GM20431 (cell line): ENCODE measurements around the gene DMC1.

Experiments
- in situ Hi-C: fragments of 300-500 bp; cut with MseI, MboI; formaldehyde crosslinking; loops from one replicate; pipeline ENCODE4 v1.15.0; 2020; ENCODE audit warnings: low sequenced_read_pairs; ENCODE audit not compliant: unreplicated experiment

DMC1 gene

DNA sequence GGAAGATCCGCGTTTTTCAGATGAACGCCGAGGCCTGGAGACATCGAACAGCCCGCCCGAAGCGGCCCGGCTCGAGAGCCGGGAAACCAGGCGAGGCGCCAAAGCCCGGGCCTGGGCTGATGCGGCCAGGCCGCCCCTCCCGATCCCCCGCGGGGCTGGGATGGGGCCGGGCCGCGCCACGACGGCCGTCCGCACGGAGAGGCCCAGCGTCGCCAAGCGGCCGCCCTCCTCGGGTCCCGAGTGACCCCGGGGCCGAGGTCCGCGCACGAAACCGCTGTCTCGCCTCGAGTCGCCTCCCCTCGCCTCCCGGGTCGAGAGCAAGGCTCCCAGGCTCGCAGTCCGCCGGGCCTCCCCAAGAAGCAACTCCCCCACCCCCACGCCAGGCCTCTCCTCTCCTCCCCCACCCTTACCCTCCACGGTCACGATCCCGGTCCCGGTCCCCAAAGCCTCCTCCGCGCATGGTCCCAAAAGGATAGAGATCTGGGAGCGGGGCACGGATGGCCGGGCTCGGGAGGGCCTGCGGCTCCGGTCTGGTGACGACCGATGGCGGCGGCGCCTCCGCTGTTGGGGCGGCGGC, 64.4 kb downstream of the DMC1 start:
- in situ Hi-C loops: no loop called here

DNA sequence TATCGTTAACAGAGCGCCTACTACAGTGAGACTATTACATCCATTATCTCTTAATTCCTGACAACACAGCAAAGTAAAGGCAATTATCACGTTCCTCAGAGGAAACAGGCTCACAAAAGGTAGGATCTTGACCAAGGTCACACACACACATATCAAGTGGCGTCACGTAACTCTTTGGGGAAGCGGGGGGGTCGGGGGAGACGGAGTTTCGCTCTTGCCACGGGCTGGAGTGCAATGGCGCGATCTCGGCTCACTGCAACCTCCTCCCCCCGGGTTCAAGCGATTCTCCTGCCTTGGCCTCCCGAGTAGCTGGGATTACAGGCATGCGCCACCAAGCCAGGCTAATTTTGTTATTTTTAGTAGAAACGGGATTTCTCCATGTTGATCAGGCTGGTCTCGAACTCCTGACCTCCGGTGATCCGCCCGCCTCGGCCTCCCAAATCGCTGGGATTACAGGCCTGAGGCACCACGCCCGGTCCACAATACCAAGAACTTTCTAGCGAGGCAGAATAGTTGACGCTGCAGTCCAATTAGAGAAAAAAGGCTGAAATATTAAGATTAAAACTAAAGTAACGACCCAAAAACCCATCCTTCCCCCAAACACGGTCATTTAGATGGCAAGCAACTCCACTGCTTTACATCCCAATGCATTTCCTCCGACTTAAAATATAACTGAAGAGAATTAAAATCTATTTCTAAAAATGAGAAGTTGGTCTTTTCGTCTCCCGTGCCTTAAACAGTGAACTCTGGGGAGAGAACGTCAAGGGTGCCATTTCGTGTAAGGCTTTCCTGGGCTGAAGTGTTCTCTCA, 65.0 kb downstream of the DMC1 start:
- in situ Hi-C loops: no loop called here

DNA sequence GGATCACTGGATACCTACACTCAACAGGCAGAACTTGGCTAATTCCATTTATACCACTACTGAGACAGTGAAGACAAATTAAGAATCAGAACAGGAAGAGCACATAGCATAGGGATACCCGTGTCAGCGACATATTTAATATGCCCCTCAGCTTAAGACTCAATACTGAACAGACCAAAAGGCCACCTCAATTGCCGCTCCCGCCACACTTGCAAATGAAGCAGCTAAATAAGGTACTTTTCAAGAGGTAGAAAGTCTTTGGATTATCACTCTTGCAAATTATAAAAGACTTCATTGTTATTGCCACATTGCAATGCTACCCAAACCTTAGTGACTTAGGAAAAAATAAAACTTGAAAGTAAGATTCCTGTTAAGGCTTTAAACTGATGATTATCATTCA, 67.0 kb downstream of the DMC1 start:
- in situ Hi-C loops: no loop called here

DNA sequence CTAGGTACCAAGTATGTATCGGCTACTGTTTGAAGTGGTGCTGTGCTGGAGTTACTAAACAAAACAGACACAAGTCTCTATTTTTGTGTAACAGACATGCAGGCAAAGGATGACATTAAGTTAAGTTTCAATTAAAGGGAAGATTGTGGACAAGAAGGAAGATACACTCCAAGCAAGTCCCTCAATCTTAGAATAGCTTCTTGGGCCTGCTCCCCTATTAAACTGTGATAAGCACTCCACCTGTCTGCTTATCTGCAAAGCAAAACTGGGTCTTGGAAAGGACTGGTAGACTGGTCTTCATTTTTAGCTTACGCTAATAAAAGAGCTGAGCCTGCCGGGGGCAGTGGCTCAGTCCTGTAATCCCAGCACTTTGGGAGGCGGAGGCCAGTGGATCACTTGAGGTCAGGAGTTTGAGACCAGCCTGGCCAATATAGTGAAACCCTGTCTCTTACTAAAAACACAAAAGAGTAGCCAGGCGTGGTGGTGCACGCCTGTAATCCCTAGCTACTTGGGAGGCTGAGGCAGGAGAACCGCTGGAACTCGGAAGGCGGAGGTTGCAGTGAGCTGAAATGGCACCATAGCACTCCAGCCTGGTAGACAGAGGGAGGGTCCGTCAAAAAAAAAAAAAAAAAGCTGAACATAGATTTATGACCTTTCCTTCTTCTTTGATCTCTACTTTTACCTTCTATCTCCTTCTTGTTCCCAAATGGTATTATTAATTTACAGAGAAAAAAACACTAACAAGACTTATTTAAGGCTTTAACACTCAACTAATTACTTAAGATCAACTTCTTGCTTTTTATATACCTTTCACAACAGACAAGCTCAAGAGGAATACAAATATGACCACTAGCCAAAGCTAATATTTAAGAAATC, 67.9 kb downstream of the DMC1 start:
- in situ Hi-C loops: no loop called here

DNA sequence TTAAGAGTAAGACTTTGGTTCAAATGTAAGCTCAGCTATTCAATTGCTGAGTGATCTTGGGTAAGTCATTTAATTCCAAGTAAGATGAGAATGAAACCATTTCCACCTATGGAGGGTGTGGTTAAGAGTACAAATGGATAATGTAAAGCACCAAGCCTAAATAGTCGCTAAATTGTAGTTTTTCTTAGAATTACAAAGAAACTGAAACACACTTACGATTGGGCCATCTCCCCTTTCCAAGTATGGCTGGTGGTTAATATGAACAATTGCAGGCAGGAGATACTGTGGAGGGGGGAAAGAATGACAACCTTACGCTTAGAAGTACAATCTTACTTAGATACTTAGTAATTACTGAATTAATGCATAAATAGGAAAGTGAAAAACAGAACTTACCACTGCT, 72.1 kb downstream of the DMC1 start:
- in situ Hi-C loops: no loop called here

DNA sequence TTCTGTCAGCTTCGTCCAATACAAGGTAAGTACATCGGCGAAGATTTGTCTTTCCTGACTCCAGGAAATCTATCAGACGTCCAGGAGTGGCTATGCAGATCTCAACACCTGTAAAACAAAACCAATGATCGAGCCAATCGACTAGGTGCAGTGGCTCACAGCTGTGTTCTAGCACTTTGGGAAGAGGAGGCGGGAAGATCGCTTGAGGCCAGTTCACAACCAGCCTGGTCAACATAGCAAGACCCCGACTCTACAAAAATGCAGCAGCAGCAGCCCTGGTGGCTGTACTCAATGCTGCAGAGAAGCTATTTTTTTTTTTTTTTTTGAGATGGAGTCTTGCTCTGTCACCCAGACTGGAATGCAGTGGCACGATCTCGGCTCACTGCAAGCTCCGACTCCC, 75.0 kb downstream of the DMC1 start:
- in situ Hi-C loops: no loop called here

DNA sequence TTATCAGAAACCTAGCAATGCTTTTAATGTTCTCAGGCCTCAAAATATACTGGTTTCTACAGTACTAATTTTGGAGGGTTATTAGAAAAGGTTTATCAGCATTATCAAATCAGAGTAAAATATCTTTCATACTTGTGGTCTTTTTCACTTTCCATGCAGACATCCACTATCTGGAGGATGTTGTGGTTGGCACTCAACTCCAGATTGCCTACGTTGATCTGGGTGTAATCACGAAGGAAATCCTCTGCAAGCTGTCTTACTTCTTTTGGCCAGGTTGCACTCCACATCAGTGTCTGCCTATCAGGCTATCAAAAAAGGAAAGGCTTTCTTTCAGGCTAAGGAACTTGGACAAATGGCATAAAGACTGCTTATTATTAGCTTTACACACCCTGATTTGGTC, 75.5 kb downstream of the DMC1 start:
- in situ Hi-C loops: no loop called here

DNA sequence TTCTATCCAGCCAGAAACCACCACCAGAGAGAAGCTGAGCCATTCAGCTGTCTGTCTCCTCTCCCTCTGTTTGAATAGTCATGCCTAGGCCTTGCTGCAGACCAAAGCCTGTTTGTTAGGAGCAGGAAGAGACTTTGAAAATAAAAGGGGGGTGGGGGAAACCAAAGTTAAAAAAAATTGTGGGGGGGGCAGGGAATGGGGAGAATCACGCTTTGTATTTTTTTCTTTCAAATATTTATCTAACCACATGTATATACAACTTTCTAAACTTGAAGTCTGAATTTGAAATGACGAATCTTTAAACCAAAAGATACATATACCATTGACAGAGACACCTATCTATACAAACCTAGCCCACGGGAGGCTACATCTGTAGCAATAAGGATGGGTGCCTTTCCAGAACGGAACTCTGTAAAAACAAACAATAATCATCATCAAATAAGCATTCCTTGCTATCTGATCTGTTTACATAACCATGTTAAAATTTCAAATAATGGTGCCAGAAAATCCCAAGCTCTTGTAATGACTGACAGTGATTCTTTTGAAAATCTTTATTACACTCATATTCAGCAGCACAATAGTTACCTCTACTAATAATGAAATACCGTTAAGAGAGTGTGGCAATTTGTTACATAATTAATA, 78.2 kb downstream of the DMC1 start:
- in situ Hi-C loops: no loop called here

DNA sequence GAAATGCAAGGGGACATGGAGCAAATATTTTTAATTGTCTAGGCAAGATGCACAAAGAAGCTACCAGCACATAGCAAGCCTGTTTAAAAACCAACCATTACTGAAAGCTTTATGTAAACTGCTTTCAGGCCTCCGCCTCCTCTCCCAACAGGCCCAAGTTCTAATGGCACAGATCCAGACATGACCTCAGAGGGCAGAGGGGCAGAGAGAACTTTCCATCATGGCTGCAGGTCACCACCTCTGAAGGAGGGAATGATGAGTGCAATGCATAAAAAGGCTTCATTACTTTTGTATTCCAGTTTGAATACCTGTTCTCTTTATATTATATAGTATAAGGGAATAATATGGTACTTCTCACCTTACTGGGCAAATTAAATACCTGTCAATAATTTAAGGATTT, 79.1 kb downstream of the DMC1 start:
- in situ Hi-C loops: no loop called here

DNA sequence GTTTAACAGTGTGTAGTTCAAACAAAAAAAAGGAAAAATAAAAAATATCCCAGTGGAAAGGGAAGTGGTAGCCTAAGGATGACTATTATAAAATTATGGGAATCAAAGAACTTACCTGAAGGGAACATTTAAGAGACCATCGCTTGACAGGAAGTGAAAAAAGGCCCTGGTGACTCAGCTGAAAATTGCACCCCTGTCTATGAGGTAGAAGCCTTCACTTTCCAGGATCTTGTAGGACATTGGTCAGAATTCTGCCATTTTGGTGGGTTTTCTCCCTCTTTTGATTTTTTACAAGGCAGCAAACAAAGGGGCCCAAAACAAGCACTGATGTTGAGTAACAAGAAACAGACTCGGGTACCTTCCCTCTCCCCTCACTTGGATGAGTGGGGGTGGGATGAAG, 79.5 kb downstream of the DMC1 start:
- in situ Hi-C loops: no loop called here

DNA sequence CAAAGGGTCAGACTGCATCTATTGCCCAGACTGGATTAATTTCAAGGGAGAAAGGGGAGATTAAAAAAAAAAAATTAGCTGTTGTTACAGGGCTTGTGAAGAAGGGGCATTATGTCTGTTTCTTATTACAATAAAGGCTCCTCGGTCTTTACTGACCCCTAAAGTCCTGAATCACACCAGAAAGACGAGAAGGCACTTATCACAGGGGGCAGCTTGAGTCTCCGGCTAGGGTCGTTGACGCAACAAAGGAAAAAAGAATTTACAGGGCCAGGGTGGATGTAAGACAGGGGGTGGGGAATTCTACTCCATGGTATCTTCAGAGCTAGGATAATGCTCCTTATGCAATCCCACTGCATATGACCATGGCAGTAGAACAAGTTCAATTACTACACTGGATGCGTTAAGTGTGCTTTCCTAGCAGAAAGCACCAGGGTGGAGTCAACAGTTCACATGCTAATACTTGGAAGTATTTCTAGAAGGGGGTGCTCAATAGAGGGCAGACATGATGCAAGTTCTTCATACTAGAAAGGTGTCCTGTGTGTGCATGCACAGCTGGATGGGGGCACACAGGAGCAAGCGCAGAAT, 80.3 kb downstream of the DMC1 start:
- in situ Hi-C loops: no loop called here

DNA sequence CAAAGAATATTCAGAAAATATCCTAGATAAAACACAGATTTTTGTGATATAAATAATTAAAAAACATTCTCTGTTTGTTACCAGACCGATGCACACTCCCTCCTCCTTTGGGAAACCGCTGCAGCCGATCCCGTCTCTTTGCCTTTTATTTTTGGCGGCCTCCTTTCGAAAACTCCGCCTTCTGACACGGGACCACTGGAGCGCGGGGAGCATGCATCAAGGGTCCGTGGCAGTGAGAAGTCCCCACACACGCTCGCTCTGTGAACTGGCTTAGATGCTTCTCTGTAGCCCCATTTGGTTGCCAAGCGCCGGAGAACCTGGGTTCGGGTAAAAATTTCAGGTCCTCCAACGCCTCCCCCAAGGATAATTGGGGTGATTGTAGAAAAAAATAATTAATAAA, 80.8 kb downstream of the DMC1 start:
- in situ Hi-C loops: no loop called here

DNA sequence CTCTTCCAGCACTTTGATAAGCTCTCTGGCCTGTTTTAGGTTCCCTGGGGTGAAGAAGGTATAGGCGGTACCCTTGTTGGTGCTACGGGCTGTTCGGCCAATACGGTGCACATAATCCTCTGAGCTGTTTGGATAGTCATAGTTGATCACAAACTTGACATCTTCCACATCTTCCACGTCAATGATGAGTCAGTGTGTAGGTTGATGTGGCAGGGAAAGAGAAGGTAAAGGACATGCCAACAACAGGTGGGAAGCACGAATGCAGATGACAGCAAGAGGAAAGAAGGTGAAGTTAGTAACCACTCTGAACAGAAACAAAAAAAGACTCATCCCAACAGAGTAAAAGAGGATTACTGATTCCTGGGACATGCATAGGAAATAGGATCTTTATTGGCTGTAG, 82.0 kb downstream of the DMC1 start:
- in situ Hi-C loops: no loop called here

DNA sequence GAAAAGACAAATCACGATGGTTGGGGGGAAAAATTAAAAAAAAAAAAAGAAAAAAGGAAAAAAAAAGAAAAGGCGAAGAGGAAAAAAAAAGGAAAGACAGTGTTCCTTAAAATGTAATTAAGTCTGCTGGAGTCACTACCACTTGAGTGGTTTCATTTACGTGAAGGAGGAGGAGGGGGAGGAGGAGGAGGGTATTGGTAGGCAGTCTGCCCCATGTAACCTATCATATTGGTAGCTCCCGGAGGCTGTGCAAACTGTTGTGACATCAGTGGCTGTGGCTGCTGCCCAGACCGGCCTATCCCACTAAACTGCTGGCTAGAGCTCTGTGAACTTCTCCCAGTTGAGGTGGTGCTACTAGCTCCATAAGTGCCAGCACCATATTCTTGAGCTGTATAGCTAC, 84.2 kb downstream of the DMC1 start:
- in situ Hi-C loops: no loop called here

DNA sequence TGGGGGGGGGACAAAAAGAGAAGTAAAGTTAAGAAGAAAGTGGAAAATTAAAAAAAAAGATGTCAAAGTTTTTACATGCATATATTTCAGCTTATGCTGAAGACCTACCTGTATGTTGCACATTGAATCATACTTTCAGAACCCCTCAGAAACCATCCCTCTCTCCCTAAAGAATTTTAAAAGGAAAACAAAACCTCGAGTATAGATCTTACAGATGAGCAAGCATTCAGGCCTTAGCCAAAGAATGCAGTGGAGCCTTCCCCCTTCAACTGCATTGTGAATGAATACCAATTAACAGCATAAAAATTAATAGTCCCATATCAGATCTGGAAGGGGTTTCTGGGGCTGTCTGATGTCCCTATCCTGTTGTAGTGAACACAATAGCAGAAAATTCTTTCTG, 85.7 kb downstream of the DMC1 start:
- in situ Hi-C loops: no loop called here

DNA sequence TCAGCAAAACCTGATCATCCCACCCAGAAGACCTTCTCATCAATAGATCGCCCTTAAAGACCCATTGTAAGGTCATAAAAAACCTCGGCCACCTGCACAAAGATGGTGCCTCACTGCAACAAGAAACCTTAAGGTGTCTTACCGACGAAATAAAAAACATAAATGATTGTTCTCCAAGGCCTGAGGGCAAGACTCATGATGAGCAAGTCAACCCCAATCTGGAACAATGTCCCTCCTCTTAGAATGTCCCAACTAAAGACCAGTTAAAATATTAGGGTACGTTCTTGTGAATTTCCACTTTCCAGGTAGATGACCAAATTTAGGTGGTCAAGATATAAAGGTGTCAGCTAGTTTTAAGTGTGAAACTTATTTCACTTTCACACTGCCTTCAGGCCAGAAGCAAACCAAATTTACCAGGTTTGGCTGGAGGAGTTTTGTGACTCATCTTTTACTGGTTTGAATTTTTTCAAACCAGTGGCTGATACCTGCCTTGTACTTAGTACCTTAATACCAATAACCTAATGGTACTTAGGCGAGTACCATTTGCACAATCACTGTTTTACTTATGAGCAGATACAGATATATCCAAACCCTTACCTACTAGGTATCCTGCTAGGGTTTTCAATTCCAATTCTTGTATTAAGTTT, 87.2 kb downstream of the DMC1 start:
- in situ Hi-C loops: no loop called here

DNA sequence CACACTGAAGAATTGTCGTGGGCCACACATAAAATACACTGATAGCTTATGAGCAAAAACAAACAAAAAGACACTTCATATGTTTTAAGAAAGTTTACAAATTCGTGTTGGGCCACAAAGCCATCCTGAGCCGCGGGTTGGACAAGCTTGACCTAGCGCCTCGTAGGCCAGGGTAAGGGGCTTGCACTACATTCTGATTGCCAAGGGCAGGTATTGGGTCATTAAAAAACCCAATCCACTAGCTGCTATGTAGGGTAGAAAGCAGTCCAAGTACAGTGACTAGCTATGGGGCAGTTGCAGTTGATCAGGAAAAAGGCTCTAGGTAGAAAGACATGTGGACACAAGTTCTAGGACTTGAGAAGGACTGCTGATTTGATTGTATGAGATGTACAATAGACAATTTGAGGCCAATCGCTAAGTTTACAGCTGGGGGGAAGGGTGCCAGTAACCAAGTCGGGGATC, 88.1 kb downstream of the DMC1 start:
- in situ Hi-C loops: no loop called here

DNA sequence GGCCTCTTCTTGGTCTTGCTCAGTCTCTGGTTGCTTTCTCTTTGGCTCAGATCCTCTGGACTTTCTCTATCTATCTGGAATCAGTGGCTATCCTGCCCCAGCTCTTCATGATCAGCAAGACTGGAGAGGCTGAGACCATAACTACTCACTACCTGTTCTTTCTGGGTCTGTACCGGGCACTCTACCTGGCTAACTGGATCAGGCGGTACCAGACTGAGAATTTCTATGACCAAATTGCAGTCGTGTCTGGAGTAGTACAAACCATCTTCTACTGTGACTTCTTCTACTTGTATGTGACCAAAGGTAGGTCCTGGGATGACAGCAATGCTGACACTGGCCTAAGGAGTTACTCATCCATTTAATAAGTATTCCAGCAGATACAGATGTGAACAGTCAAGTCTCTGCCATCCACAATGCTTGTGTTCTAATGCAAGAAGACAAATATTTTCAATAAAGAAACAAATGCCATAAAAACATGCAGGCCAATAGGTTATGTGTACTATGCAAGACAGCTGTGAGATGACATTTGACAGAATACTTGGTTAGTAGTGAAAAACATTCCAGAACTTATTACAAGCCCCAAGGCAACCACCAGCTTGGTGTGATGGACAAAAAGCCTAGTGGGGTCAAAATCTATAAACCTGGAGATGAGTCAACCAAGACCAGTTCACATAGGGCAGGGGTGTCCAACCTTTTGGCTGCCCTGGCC, 88.7 kb downstream of the DMC1 start:
- in situ Hi-C loops: no loop called here
